Peyer's patch (tissue), 4 donors: ENCODE measurements around the gene MOSPD2. TPM values are rescaled to one million over a fixed set of nuclear protein-coding genes. Genes with fewer than 3 reads are reported as not detected.

ENCODE experiments used
- DNase-seq, 3 donors: peaks; one replicate each; pipeline ENCODE4 v3.0.0-alpha.2; 2017 to 2019
- H3K27ac ChIP-seq, 4 donors: fragments of 200-600 bp; sonication (generic); one replicate each; pipeline ENCODE4 v1.5.1; 2016 to 2019
- H3K27me3 ChIP-seq, 2 donors: fragments of 200-600 bp; sonication (generic); one replicate each; pipeline ENCODE4 v1.5.1; 2019
- H3K36me3 ChIP-seq, 3 donors: fragments of 200-600 bp; sonication (generic); one replicate each; pipeline ENCODE4 v1.5.1; 2016 to 2019
- H3K4me1 ChIP-seq, 4 donors: fragments of 200-600 bp; sonication (generic); one replicate each; pipeline ENCODE4 v1.5.1; 2016 to 2019
- H3K4me3 ChIP-seq, 4 donors: fragments of 200-600 bp; sonication (generic); 1 replicate in 3 of 4; 2 replicates in 1 of 4; pipeline ENCODE4 v1.5.1; 2016 to 2019; ENCODE audit warnings: mild to moderate bottlenecking in 1 of 4
- H3K9me3 ChIP-seq, 4 donors: fragments of 200-600 bp; sonication (generic); one replicate each; pipeline ENCODE4 v1.5.1; 2016 to 2019; ENCODE audit warnings: mild to moderate bottlenecking in 1 of 4
- CTCF ChIP-seq, 6 experiments: fragments of 450-650 bp in 4 of 6; fragments of 200-600 bp in 2 of 6; sonication (generic) in 1 of 6; IDR thresholded peaks; one replicate each; pipeline ENCODE4 v1.5.1; 2017 to 2019; ENCODE audit warnings: antibody characterized with exemption in 6 of 6, mild to moderate bottlenecking in 3 of 6, moderate library complexity in 1 of 6
- POLR2A ChIP-seq, 2 donors: fragments of 450-650 bp; IDR thresholded peaks; one replicate each; pipeline ENCODE4 v1.5.1; 2017; ENCODE audit warnings: antibody characterized with exemption in 2 of 2, mild to moderate bottlenecking in 2 of 2, moderate library complexity in 2 of 2
- total RNA-seq, 4 donors: library from RNA; depleted of rRNA; stranded (reverse); fragments of >200 nt; gene quantifications; one replicate each; pipeline ENCODE4 v1.1.0, GENCODE V29; 2016

MOSPD2 gene
- total RNA-seq, 4 donors from 2014 or later: 9.9 to 24.2 (median 22.0) TPM

- TF ChIP-seq CTCF (IDR thresholded peaks at IDR 0.05) (no peak), POLR2A (IDR thresholded peaks at IDR 0.05) (no peak)
- Histone ChIP-seq H3K27me3 (no peaks in the 10 kb centered on the region), H3K27ac (no peak overlapping the region), H3K9me3 (no peaks in the 10 kb centered on the region), H3K4me3 (no peak overlapping the region), H3K36me3 (no peaks in the 10 kb centered on the region), H3K4me1 (no peaks in the 10 kb centered on the region)
- no peak for DNase-seq
Observed at GRCh38 chrX:14832586-14832985, 40.6 kb upstream of the MOSPD2 start.

- no peaks in the 10 kb centered on the region for H3K9me3 ChIP-seq
- no peaks in the 10 kb centered on the region for H3K36me3 ChIP-seq
- no peaks in the 10 kb centered on the region for H3K4me1 ChIP-seq
- no peak for TF ChIP-seq CTCF (IDR thresholded peaks at IDR 0.05)
- TF ChIP-seq POLR2A (IDR thresholded peaks at IDR 0.05): no peak
- no peak overlapping the region for H3K27ac ChIP-seq
- no peak overlapping the region for H3K4me3 ChIP-seq
- no peaks in the 10 kb centered on the region for H3K27me3 ChIP-seq
- no peak for DNase-seq
Observed at GRCh38 chrX:14837155-14837554, 36.1 kb upstream of the MOSPD2 start.

GRCh38 chrX:14843666-14844065 lies 29.6 kb upstream of the MOSPD2 start:
- Histone ChIP-seq H3K27me3 (no peaks in the 10 kb centered on the region), H3K9me3 (no peaks in the 10 kb centered on the region), H3K36me3 (no peaks in the 10 kb centered on the region), H3K4me1 (no peaks in the 10 kb centered on the region), H3K4me3 (no peak overlapping the region), H3K27ac (no peak overlapping the region)
- TF ChIP-seq CTCF (IDR thresholded peaks at IDR 0.05): no peak
- TF ChIP-seq POLR2A (IDR thresholded peaks at IDR 0.05): no peak
- no peak for DNase-seq

- no peak for DNase-seq
- no peaks in the 10 kb centered on the region for H3K4me1 ChIP-seq
- no peaks in the 10 kb centered on the region for H3K27me3 ChIP-seq
- no peaks in the 10 kb centered on the region for H3K9me3 ChIP-seq
- no peak for TF ChIP-seq POLR2A (IDR thresholded peaks at IDR 0.05)
- TF ChIP-seq CTCF (IDR thresholded peaks at IDR 0.05): no peak
- no peak overlapping the region for H3K4me3 ChIP-seq
- H3K27ac ChIP-seq: no peak overlapping the region
- H3K36me3 ChIP-seq: no peaks in the 10 kb centered on the region
Observed at GRCh38 chrX:14851526-14851925, 21.7 kb upstream of the MOSPD2 start.

GRCh38 chrX:14864631-14865030 lies 8.6 kb upstream of the MOSPD2 start:
- Histone ChIP-seq H3K9me3 (no peaks in the 10 kb centered on the region), H3K4me3 (no peak overlapping the region), H3K27ac (no peak overlapping the region), H3K36me3 (no peaks in the 10 kb centered on the region), H3K27me3 (no peaks in the 10 kb centered on the region), H3K4me1 (no peaks in the 10 kb centered on the region)
- DNase-seq: no peak
- TF ChIP-seq CTCF (IDR thresholded peaks at IDR 0.05) (no peak), POLR2A (IDR thresholded peaks at IDR 0.05) (no peak)

- H3K27ac ChIP-seq: no peak overlapping the region
- no peaks in the 10 kb centered on the region for H3K36me3 ChIP-seq
- no peaks in the 10 kb centered on the region for H3K4me1 ChIP-seq
- TF ChIP-seq CTCF (IDR thresholded peaks at IDR 0.05) (no peak), POLR2A (IDR thresholded peaks at IDR 0.05) (no peak)
- DNase-seq: no peak
- H3K27me3 ChIP-seq: no peaks in the 10 kb centered on the region
- H3K9me3 ChIP-seq: no peaks in the 10 kb centered on the region
- H3K4me3 ChIP-seq: no peak overlapping the region
Observed at GRCh38 chrX:14865201-14865600, 8.0 kb upstream of the MOSPD2 start.
